ENCODE data around the gene MYO3B.

- no peak for TF ChIP-seq CTCF (IDR thresholded peaks at IDR 0.05)
- TF ChIP-seq POLR2A (IDR thresholded peaks at IDR 0.05): no peak
These were observed 353.0 kb downstream of the MYO3B start for GRCh38 chr2:170530803-170531564.

All from uterus (tissue), 2 donors.